Suprapubic skin (tissue), 3 donors: ENCODE data around the gene MAMLD1.

ENCODE experiments used
- EP300 ChIP-seq: sonication (generic); formaldehyde crosslinking; IDR thresholded peaks from one replicate; pipeline ENCODE4 v1.6.1; 2017; ENCODE audit warnings: antibody characterized with exemption
- POLR2A ChIP-seq, 2 donors: fragments of 450-650 bp; IDR thresholded peaks; one replicate each; pipeline ENCODE4 v1.6.1; 2017; ENCODE audit warnings: antibody characterized with exemption in 2 of 2, mild to moderate bottlenecking in 2 of 2, moderate library complexity in 2 of 2
- TF ChIP-seq, protein P1 (sequence below), 2 donors: fragments of 200-600 bp in 1 of 2; fragments of 450-650 bp in 1 of 2; sonication (generic) in 1 of 2; IDR thresholded peaks; one replicate each; pipeline ENCODE4 v1.5.1; 2016 to 2019; ENCODE audit warnings: antibody characterized with exemption in 2 of 2, mild to moderate bottlenecking in 1 of 2, moderate library complexity in 1 of 2

- TF ChIP-seq POLR2A (IDR thresholded peaks at IDR 0.05) (no peak), EP300 (no peak)
- TF ChIP-seq, protein P1, sequence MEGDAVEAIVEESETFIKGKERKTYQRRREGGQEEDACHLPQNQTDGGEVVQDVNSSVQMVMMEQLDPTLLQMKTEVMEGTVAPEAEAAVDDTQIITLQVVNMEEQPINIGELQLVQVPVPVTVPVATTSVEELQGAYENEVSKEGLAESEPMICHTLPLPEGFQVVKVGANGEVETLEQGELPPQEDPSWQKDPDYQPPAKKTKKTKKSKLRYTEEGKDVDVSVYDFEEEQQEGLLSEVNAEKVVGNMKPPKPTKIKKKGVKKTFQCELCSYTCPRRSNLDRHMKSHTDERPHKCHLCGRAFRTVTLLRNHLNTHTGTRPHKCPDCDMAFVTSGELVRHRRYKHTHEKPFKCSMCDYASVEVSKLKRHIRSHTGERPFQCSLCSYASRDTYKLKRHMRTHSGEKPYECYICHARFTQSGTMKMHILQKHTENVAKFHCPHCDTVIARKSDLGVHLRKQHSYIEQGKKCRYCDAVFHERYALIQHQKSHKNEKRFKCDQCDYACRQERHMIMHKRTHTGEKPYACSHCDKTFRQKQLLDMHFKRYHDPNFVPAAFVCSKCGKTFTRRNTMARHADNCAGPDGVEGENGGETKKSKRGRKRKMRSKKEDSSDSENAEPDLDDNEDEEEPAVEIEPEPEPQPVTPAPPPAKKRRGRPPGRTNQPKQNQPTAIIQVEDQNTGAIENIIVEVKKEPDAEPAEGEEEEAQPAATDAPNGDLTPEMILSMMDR (IDR thresholded peaks at IDR 0.05), result no peak
Observed at GRCh38 chrX:150551963-150552362, 188.8 kb downstream of the MAMLD1 start.
